Measurements from ENCODE around the gene KCTD10.

KCTD10 gene

DNA sequence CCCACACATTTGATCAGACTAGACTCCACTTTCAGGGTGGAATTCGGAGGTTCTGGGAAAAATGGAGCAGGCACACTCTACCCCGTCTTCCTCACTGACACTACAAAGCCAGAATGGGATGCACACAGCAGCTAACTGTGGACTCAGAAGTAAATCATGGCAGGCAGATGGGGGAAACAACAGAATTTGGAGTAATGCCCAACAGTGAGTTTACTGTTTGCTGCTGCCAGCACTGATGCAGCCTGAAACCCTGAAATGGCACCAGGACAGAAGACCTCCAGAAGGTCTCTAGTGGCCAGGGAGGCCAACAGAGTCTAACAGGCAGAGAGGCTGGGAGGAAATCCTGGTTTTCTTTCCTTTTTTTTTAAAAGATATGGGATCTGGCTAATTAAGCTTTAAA, 24.6 kb downstream of the KCTD10 start:
- no peak overlapping the region for H3K4me2 ChIP-seq (ENCODE audit: low read depth, low read length, poor library complexity, severe bottlenecking)
- no peaks in the 10 kb centered on the region for H4K20me1 ChIP-seq (ENCODE audit: insufficient read depth, low read length, poor library complexity, severe bottlenecking)
- no peak overlapping the region for H2AFZ ChIP-seq (ENCODE audit: low read length)
- H3K4me3 ChIP-seq (ENCODE audit: low read length, poor library complexity, severe bottlenecking) = no peak overlapping the region
- H3K27me3 ChIP-seq (ENCODE audit: insufficient read depth, low read length, poor library complexity, severe bottlenecking) = no peaks in the 10 kb centered on the region
- no peaks in the 10 kb centered on the region for H3K79me2 ChIP-seq (ENCODE audit: insufficient read depth, low read length)
- H3F3A ChIP-seq (ENCODE audit: low read depth) = no peaks in the 10 kb centered on the region
- no peaks in the 10 kb centered on the region for H3K9me2 ChIP-seq (replicated peaks; ENCODE audit: low read depth, low read length)
- no peak overlapping the region for H3K9ac ChIP-seq (ENCODE audit: low read depth, low read length, poor library complexity, severe bottlenecking)
- H3K9me3 ChIP-seq (ENCODE audit: insufficient read depth, low read depth, low read length) = no peaks in the 10 kb centered on the region
- peaks cover 79% of the 10 kb centered on the region for H3K36me3 ChIP-seq (ENCODE audit: insufficient read depth, low read length)
- TF ChIP-seq, protein P1, sequence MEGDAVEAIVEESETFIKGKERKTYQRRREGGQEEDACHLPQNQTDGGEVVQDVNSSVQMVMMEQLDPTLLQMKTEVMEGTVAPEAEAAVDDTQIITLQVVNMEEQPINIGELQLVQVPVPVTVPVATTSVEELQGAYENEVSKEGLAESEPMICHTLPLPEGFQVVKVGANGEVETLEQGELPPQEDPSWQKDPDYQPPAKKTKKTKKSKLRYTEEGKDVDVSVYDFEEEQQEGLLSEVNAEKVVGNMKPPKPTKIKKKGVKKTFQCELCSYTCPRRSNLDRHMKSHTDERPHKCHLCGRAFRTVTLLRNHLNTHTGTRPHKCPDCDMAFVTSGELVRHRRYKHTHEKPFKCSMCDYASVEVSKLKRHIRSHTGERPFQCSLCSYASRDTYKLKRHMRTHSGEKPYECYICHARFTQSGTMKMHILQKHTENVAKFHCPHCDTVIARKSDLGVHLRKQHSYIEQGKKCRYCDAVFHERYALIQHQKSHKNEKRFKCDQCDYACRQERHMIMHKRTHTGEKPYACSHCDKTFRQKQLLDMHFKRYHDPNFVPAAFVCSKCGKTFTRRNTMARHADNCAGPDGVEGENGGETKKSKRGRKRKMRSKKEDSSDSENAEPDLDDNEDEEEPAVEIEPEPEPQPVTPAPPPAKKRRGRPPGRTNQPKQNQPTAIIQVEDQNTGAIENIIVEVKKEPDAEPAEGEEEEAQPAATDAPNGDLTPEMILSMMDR (conservative IDR thresholded peaks at IDR 0.05; ENCODE audit: low read length) = no peak
- no peak for TF ChIP-seq EZH2phosphoT487 (IDR thresholded peaks at IDR 0.05; ENCODE audit: borderline replicate concordance)
- H3K4me1 ChIP-seq (ENCODE audit: insufficient read depth, low read length, poor library complexity, severe bottlenecking) = no peaks in the 10 kb centered on the region

- Histone ChIP-seq H3K27me3 (ENCODE audit: insufficient read depth, low read length, poor library complexity, severe bottlenecking) (no peaks in the 10 kb centered on the region), H3K4me1 (ENCODE audit: insufficient read depth, low read length, poor library complexity, severe bottlenecking) (no peaks in the 10 kb centered on the region), H4K20me1 (ENCODE audit: insufficient read depth, low read length, poor library complexity, severe bottlenecking) (no peaks in the 10 kb centered on the region), H3K79me2 (ENCODE audit: insufficient read depth, low read length) (no peaks in the 10 kb centered on the region), H3K9ac (ENCODE audit: low read depth, low read length, poor library complexity, severe bottlenecking) (no peak overlapping the region), H3K9me2 (replicated peaks; ENCODE audit: low read depth, low read length) (no peaks in the 10 kb centered on the region), H2AFZ (ENCODE audit: low read length) (no peak overlapping the region), H3K4me3 (ENCODE audit: low read length, poor library complexity, severe bottlenecking) (no peak overlapping the region), H3K4me2 (ENCODE audit: low read depth, low read length, poor library complexity, severe bottlenecking) (no peak overlapping the region), H3K36me3 (ENCODE audit: insufficient read depth, low read length) (peaks cover 77% of the 10 kb centered on the region), H3K9me3 (ENCODE audit: insufficient read depth, low read depth, low read length) (no peaks in the 10 kb centered on the region), H3F3A (ENCODE audit: low read depth) (no peaks in the 10 kb centered on the region)
- no peak for TF ChIP-seq EZH2phosphoT487 (IDR thresholded peaks at IDR 0.05; ENCODE audit: borderline replicate concordance)
- TF ChIP-seq, protein P1 (conservative IDR thresholded peaks at IDR 0.05; ENCODE audit: low read length) = no peak
Observed at GRCh38 chr12:109451400-109451799, 25.7 kb downstream of the KCTD10 start.

GRCh38 chr12:109450980-109451379, 26.1 kb downstream of the KCTD10 start:
- no peak for TF ChIP-seq EZH2phosphoT487 (IDR thresholded peaks at IDR 0.05; ENCODE audit: borderline replicate concordance)
- TF ChIP-seq, protein P1 (conservative IDR thresholded peaks at IDR 0.05; ENCODE audit: low read length) = no peak
- no peaks in the 10 kb centered on the region for H3F3A ChIP-seq (ENCODE audit: low read depth)
- no peak overlapping the region for H2AFZ ChIP-seq (ENCODE audit: low read length)
- H3K79me2 ChIP-seq (ENCODE audit: insufficient read depth, low read length) = no peaks in the 10 kb centered on the region
- H3K9me3 ChIP-seq (ENCODE audit: insufficient read depth, low read depth, low read length) = no peaks in the 10 kb centered on the region
- H3K4me1 ChIP-seq (ENCODE audit: insufficient read depth, low read length, poor library complexity, severe bottlenecking) = no peaks in the 10 kb centered on the region
- H3K9me2 ChIP-seq (replicated peaks; ENCODE audit: low read depth, low read length) = no peaks in the 10 kb centered on the region
- H3K36me3 ChIP-seq (ENCODE audit: insufficient read depth, low read length) = peaks cover 73% of the 10 kb centered on the region
- H3K4me2 ChIP-seq (ENCODE audit: low read depth, low read length, poor library complexity, severe bottlenecking) = no peak overlapping the region
- no peak overlapping the region for H3K9ac ChIP-seq (ENCODE audit: low read depth, low read length, poor library complexity, severe bottlenecking)
- no peaks in the 10 kb centered on the region for H4K20me1 ChIP-seq (ENCODE audit: insufficient read depth, low read length, poor library complexity, severe bottlenecking)
- H3K27me3 ChIP-seq (ENCODE audit: insufficient read depth, low read length, poor library complexity, severe bottlenecking) = no peaks in the 10 kb centered on the region
- no peak overlapping the region for H3K4me3 ChIP-seq (ENCODE audit: low read length, poor library complexity, severe bottlenecking)
